Measurements from ENCODE around the gene KRTAP4-1.
"Not testable (repeated sequence)": the region's sequence is repeated elsewhere in the genome, so short reads cannot be mapped to it uniquely, and the experiment has no call there.

KRTAP4-1 gene

DNA sequence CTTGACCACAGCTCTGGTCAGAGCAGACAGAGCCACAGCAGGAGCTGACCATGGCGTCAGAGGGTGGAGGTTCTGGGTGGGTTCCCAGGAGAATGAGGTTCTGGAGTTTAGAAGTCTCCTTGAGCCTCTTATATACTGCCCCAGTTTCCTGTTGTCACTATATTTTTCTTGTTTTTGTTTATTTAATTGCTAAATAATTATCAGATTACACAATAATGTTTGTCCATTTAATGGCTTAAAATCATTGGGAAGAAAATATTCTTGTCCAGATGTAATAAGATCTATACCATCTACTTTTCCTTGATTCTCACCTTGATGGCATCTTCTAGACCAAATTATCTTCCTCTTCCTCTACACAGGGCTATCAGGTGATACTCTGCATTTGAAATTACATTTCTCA, 16.6 kb downstream of the KRTAP4-1 start, which contains the start of gene KRTAP4-3:
KRTAP4-3 (minus strand) TSS at position 101 of the 400 bp plus-strand sequence; CDS start at position 52, 49 bp downstream.
- no peak within 1 kb of the TSS for H3K4me3 ChIP-seq (ENCODE audit: low read depth, low read length)
- TF ChIP-seq, protein P1, sequence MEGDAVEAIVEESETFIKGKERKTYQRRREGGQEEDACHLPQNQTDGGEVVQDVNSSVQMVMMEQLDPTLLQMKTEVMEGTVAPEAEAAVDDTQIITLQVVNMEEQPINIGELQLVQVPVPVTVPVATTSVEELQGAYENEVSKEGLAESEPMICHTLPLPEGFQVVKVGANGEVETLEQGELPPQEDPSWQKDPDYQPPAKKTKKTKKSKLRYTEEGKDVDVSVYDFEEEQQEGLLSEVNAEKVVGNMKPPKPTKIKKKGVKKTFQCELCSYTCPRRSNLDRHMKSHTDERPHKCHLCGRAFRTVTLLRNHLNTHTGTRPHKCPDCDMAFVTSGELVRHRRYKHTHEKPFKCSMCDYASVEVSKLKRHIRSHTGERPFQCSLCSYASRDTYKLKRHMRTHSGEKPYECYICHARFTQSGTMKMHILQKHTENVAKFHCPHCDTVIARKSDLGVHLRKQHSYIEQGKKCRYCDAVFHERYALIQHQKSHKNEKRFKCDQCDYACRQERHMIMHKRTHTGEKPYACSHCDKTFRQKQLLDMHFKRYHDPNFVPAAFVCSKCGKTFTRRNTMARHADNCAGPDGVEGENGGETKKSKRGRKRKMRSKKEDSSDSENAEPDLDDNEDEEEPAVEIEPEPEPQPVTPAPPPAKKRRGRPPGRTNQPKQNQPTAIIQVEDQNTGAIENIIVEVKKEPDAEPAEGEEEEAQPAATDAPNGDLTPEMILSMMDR (IDR thresholded peaks at IDR 0.05; ENCODE audit: insufficient read depth, low read depth, low read length, missing control alignments), result no peak
- no peak for DNase-seq (ENCODE audit: low read depth)

DNA sequence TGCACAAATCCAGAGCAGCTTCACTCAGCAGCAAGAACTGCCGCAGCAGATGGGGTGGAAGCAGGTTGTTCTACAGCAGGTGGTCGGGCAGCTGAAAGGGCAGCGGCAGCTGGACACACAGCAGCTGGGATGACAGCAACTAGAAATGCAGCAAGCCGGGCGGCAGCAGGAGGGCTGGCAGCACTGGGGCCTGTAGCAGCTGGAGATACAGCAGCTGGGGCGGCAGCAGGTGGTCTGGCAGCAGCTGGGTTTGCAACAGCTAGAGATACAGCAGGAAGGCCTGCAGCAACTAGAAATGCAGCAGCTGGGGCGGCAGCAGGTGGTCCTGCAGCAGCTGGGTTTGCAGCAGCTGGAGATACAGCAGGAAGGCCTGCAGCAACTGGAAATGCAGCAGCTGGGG, 17.1 kb downstream of the KRTAP4-1 start:
- TF ChIP-seq, protein P1 (IDR thresholded peaks at IDR 0.05; ENCODE audit: insufficient read depth, low read depth, low read length, missing control alignments), result no peak
- no peak overlapping the region for H3K4me3 ChIP-seq (ENCODE audit: low read depth, low read length)

DNA sequence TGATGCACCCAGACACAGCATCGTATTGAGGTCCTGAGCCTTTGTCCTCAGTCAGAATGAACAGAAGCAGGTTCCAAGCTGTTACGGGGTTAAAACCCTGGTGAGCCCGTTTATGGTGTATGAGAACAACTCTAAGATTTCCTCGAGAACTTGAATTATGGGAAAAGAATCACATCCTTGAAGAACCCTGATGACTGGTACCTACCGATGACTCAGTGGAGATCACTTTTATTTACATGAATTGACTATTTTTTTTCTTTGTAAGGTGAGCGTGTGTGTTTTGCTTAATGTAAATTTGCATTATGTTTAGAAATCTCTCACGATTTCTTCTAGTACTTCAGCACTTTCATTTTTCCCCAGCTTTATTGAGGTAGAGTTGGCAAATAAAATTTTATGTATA, 20.9 kb downstream of the KRTAP4-1 start:
- TF ChIP-seq, protein P1 (IDR thresholded peaks at IDR 0.05; ENCODE audit: insufficient read depth, low read depth, low read length, missing control alignments), result no peak
- DNase-seq (ENCODE audit: low read depth), result no peak
- H3K4me3 ChIP-seq (ENCODE audit: low read depth, low read length), result no peak overlapping the region

More for the DNA sequence above, 17.1 kb downstream of the KRTAP4-1 start:
- DNase-seq (ENCODE audit: low read depth), result no peak

DNA sequence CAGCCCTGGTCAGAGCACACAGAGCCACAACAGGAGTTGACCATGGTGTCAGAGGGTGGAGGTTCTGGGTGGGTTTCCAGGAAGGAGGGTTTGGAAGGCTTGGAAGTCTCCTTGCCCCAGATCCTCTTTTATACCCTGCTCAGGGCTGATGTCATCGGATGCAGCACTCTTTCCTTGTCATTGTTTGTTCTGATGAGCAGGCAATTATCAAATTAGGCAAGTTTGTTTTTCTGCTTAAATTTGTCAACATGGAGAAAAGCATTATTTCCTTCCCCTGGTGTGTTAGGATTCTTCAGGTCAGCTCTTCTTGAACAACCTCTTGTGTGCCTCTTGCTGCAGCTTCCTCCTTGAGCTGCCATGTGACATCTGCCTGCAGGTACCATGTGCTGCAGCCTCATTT, 24.1 kb downstream of the KRTAP4-1 start, which contains the start of gene KRTAP4-4:
KRTAP4-4 (minus strand) TSS at position 101 of the 400 bp plus-strand sequence; CDS start at position 44, 57 bp downstream.
- TF ChIP-seq, protein P1 (IDR thresholded peaks at IDR 0.05; ENCODE audit: insufficient read depth, low read depth, low read length, missing control alignments), result no peak
- no peak for DNase-seq (ENCODE audit: low read depth)
- H3K4me3 ChIP-seq (ENCODE audit: low read depth, low read length), result no peak within 1 kb of the TSS

DNA sequence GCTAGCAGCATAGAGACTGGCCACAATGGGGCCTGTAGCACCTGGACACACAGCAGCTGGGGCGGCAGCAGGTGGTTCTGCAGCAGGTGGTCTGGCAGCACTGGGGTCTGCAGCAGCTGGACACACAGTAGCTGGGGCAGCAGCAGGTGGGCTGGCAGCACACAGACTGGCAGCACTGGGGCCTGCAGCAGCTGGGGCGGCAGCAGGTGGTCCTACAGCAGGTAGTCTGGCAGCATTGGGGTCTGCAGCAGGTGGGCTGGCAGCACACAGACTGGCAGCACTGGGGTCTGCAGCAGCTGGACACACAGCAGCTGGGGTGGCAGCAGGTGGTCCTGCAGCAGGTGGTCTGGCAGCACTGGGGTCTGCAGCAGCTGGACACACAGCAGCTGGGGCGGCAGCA, 24.5 kb downstream of the KRTAP4-1 start:
- not testable (repeated sequence) for DNase-seq (ENCODE audit: low read depth); H3K4me3 ChIP-seq (ENCODE audit: low read depth, low read length)

DNA sequence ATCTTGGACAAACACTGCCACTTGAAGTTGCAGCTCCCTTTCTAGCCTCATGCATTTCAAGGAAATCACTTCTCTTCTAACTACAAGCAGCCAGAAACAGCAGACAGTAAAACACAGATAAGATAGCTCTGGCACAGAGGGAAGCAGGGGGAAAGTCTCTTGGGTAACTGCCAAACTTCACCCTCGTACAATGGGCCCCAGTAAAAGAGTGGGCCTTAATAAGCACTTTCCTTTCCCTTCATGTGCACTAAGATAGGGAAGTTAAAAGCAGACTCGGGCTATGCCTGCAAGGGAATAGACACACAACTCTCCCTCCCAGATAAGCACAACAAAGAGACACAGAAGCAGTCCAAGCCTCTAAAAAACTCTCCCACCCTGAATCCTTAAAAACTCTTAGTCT, 30.9 kb downstream of the KRTAP4-1 start:
- DNase-seq (ENCODE audit: low read depth), result no peak
- TF ChIP-seq, protein P1 (IDR thresholded peaks at IDR 0.05; ENCODE audit: insufficient read depth, low read depth, low read length, missing control alignments), result no peak

DNA sequence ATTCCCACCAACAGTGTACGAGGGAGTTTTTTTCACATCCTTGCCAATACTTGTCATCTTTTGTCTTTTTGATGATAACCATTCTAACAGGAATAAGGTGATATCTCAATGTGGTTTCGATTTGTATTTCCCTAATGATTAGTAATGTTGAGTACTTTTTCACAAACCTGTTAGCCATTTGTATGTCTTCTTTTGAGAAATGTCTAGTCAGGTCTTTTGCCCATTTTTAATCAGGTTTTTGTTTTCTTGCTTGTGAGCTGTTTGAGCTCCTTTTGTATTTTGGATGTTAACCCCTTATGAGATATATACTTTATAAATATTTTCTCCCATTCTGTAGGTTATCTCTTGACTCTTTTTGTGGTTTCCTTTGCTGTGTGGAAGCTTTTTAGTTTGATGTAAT, 33.2 kb downstream of the KRTAP4-1 start:
- TF ChIP-seq, protein P1 (IDR thresholded peaks at IDR 0.05; ENCODE audit: insufficient read depth, low read depth, low read length, missing control alignments), result no peak
- DNase-seq (ENCODE audit: low read depth), result no peak
- no peak overlapping the region for H3K4me3 ChIP-seq (ENCODE audit: low read depth, low read length)

More for the DNA sequence above, 30.9 kb downstream of the KRTAP4-1 start:
- H3K4me3 ChIP-seq (ENCODE audit: low read depth, low read length), result no peak overlapping the region

All from GM12865 (cell line).